Pancreas (tissue), 10 donors: ENCODE data around the gene ALKBH4. TPM values are rescaled to one million over a fixed set of nuclear protein-coding genes. Genes with fewer than 3 reads are reported as not detected.

Source experiments
- ATAC-seq, 4 donors: fragments of 200-7000 bp; cut with Tn5 transposase; one replicate each; pipeline versions ENCODE4 v1.8.0 to v1.9.1; 2020; ENCODE audit warnings: mild to moderate bottlenecking in 4 of 4, moderate library complexity in 4 of 4
- DNase-seq, 6 donors: peaks; one replicate each; pipeline ENCODE4 v3.0.0-alpha.2; 2020
- FAIRE-seq: peaks from 2 replicates; lab custom pipeline; 2012; peaks lifted over from hg19 to GRCh38; lab: Jason Lieb, UNC
- H3K27ac ChIP-seq, 4 donors: fragments of 200-600 bp; sonication (generic); 1 replicate in 3 of 4; 2 replicates in 1 of 4; pipeline versions ENCODE4 v1.5.0 to v1.8.0; 2020
- H3K27me3 ChIP-seq, 4 donors: fragments of 200-600 bp; one replicate each; pipeline ENCODE4 v1.8.0; 2021
- H3K36me3 ChIP-seq, 3 donors: fragments of 200-600 bp; sonication (generic) in 1 of 3; one replicate each; pipeline versions ENCODE4 v1.5.0 to v1.8.0; 2020 to 2021
- H3K4me1 ChIP-seq, 3 donors: fragments of 200-600 bp; one replicate each; pipeline ENCODE4 v1.8.0; 2021
- H3K4me3 ChIP-seq, 4 donors: fragments of 200-600 bp; sonication (generic) in 2 of 4; one replicate each; pipeline versions ENCODE4 v1.5.0 to v1.8.0; 2020 to 2021
- H3K9me3 ChIP-seq, 4 donors: fragments of 200-600 bp; one replicate each; pipeline ENCODE4 v1.8.0; 2021
- CTCF ChIP-seq, 4 donors: fragments of 200-600 bp; sonication (generic) in 3 of 4; IDR thresholded peaks; one replicate each; pipeline versions ENCODE4 v1.5.0 to v1.8.0; 2021; ENCODE audit warnings: antibody characterized with exemption in 4 of 4
- WGBS, 2 donors: extraction: QIAGEN DNeasy Blood & Tissue Kit; methylation state at CpG; one replicate each; pipeline ENCODE4 v1.1.7; 2013; 5-methylcytosine and 5-hydroxymethylcytosine counted together
- intact Hi-C, 3 donors: fragments of 100-400 bp; cut with DNase I; formaldehyde crosslinking; loops; one replicate each; pipeline versions ENCODE4 v1.11.1 to v1.14.2; 2022
- polyA plus RNA-seq, 2 donors: library from polyadenylated mRNA; stranded (reverse); fragments of 200-250 nt; gene quantifications; one replicate each; pipeline ENCODE4 v1.2.3, GENCODE V29; 2013
- total RNA-seq, 6 donors: library from RNA; stranded (reverse); fragmentation: NEBNext Ultra II Directional in 4 of 6; extraction: Animal tissue kit (Norgen Biotek cat#: 25700) in 4 of 6; gene quantifications; one replicate each; pipeline versions ENCODE4 v1.2.1 to v1.2.4, GENCODE V29; 2021 to 2023
- donor health status: healthy with polysubstance abuse.
- donor health status: DM: no; HTN: no; CAD: no; lungs with moderate emphysema.
- donor health status: DM: no; HTN: no; CAD: no.
- donor health status: control.
- donor health status: control.
- donor health status: Bipolar disorder and iron deficiency.
- donor health status: DM: yes; HTN: yes; CAD: no.
- donor health status: DM: no; HTN: no; CAD: no.
- donor health status: DM: no; HTN: no; CAD: no.
- donor health status: DM: yes; HTN: yes; CAD: no.

ALKBH4 gene
- total and polyA plus RNA-seq, 8 donors, result 3.5 to 9.3 (median 5.5) TPM

- no peaks in the 10 kb centered on the region for H3K9me3 ChIP-seq
- FAIRE-seq (no peak), ATAC-seq (no peak), DNase-seq (no peak)
- TF ChIP-seq CTCF (IDR thresholded peaks at IDR 0.05), result no peak
- H3K4me1 ChIP-seq, result no peaks in the 10 kb centered on the region
- 87 to 90% methylated on average over 5 of the region's 5 CpGs for WGBS, 2 donors
- peaks cover 0 to 8% (median 6%) of the 10 kb centered on the region in 3 donors for H3K36me3 ChIP-seq
- peak overlapping the region in 2 of 4 donors; percentile 48 to 72 for H3K27ac ChIP-seq
- no peaks in the 10 kb centered on the region for H3K27me3 ChIP-seq
- intact Hi-C loops, result no loop called here
- H3K4me3 ChIP-seq, result no peak overlapping the region
Measured at GRCh38 chr7:102427019-102427405, 37.7 kb downstream of the ALKBH4 start.

- intact Hi-C loops, result no loop called here
Measured at GRCh38 chr7:102426268-102427018, 38.2 kb downstream of the ALKBH4 start.

GRCh38 chr7:102425639-102426267 lies 38.9 kb downstream of the ALKBH4 start:
- intact Hi-C loops, result no loop called here
- WGBS, 2 donors, result 83 to 86% methylated on average over 25 of the region's 25 CpGs
- Histone ChIP-seq H3K4me3 (no peak overlapping the region), H3K9me3 (no peaks in the 10 kb centered on the region), H3K4me1 (no peaks in the 10 kb centered on the region), H3K27me3 (no peaks in the 10 kb centered on the region), H3K36me3 (peaks cover 0 to 8% (median 6%) of the 10 kb centered on the region in 3 donors), H3K27ac (peak overlapping the region in 2 of 4 donors; percentile 48 to 72)
- ATAC-seq (peak in 3 of 4 donors; percentile 14 to 78 (median 71)), FAIRE-seq (no peak), DNase-seq (peak in 2 of 6 donors; percentile 56 to 60)
- no peak for TF ChIP-seq CTCF (IDR thresholded peaks at IDR 0.05)

More at GRCh38 chr7:102426268-102427018, 38.2 kb downstream of the ALKBH4 start:
- DNase-seq, result no peak
- 88 to 89% methylated on average over 16 of the region's 16 CpGs for WGBS, 2 donors
- no peaks in the 10 kb centered on the region for H3K9me3 ChIP-seq
- no peaks in the 10 kb centered on the region for H3K27me3 ChIP-seq
- peak in 3 of 4 donors; percentile 5 to 63 (median 41) for ATAC-seq
- no peak for TF ChIP-seq CTCF (IDR thresholded peaks at IDR 0.05)
- no peak overlapping the region for H3K4me3 ChIP-seq
- no peaks in the 10 kb centered on the region for H3K4me1 ChIP-seq
- H3K27ac ChIP-seq, result peak overlapping the region in 2 of 4 donors; percentile 48 to 72
- H3K36me3 ChIP-seq, result peaks cover 0 to 8% (median 6%) of the 10 kb centered on the region in 3 donors
- FAIRE-seq, result no peak

GRCh38 chr7:102424787-102425218 lies 39.9 kb downstream of the ALKBH4 start:
- DNase-seq, result no peak
- TF ChIP-seq CTCF (IDR thresholded peaks at IDR 0.05), result no peak
- no peaks in the 10 kb centered on the region for H3K27me3 ChIP-seq
- H3K27ac ChIP-seq, result peak overlapping the region in 2 of 4 donors; percentile 48 to 72
- WGBS, 2 donors, result 84 to 85% methylated on average over 13 of the region's 13 CpGs
- no peak for FAIRE-seq
- intact Hi-C loops, result no loop called here
- H3K9me3 ChIP-seq, result no peaks in the 10 kb centered on the region
- peak in 2 of 4 donors; percentile 14 to 49 for ATAC-seq
- no peaks in the 10 kb centered on the region for H3K4me1 ChIP-seq
- peaks cover 0 to 8% (median 6%) of the 10 kb centered on the region in 3 donors for H3K36me3 ChIP-seq
- H3K4me3 ChIP-seq, result no peak overlapping the region
